22Rv1 (cell line): Measurements from ENCODE around the gene PBLD.

Experiments
- CTCF ChIP-seq: fragments of 450-650 bp; IDR thresholded peaks from 2 replicates; pipeline ENCODE4 v1.5.1; 2017; ENCODE audit warnings: mild to moderate bottlenecking
- ZFX ChIP-seq: fragments of 450-650 bp; IDR thresholded peaks from 2 replicates; pipeline ENCODE4 v1.6.1; 2017; ENCODE audit warnings: antibody characterized with exemption, borderline replicate concordance

- TF ChIP-seq CTCF = no peak
- TF ChIP-seq ZFX = no peak
Measured at GRCh38 chr10:68253346-68253745, 79.4 kb downstream of the PBLD start.
